Measurements from ENCODE around the gene COG2. TPM values are rescaled to one million over a fixed set of nuclear protein-coding genes. Genes with fewer than 3 reads are reported as not detected.

The COG2 gene, protein sequence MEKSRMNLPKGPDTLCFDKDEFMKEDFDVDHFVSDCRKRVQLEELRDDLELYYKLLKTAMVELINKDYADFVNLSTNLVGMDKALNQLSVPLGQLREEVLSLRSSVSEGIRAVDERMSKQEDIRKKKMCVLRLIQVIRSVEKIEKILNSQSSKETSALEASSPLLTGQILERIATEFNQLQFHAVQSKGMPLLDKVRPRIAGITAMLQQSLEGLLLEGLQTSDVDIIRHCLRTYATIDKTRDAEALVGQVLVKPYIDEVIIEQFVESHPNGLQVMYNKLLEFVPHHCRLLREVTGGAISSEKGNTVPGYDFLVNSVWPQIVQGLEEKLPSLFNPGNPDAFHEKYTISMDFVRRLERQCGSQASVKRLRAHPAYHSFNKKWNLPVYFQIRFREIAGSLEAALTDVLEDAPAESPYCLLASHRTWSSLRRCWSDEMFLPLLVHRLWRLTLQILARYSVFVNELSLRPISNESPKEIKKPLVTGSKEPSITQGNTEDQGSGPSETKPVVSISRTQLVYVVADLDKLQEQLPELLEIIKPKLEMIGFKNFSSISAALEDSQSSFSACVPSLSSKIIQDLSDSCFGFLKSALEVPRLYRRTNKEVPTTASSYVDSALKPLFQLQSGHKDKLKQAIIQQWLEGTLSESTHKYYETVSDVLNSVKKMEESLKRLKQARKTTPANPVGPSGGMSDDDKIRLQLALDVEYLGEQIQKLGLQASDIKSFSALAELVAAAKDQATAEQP
- total RNA-seq (2016; rRNA removed; fragmentation: Illumina TruSeq; extraction: Trizol) (36.3 and 51.3 TPM in 2 replicates), polyA plus RNA-seq (2011; rRNA removed) (16.0 and 16.8 TPM in 2 replicates), polyA minus RNA-seq (2011; rRNA and poly(A)+ RNA removed; ENCODE audit: low replicate concordance) (12.7 and 22.2 TPM in 2 replicates), Bru-seq, nascent RNA (percentile 91 among the genes with signal in this experiment), BruChase-seq, experiment 1, labeled RNA remaining after a 6-hour chase (percentile 80 among the genes with signal in this experiment), BruChase-seq, experiment 2, labeled RNA remaining after a 2-hour chase (percentile 84 among the genes with signal in this experiment)
- 9.3 and 9.7 TPM in 2 replicates for total RNA-seq (2016; cell fraction: cytosol; rRNA removed; fragmentation: Illumina TruSeq; extraction: Trizol; ENCODE audit: low read depth)
- total RNA-seq (2016; cell fraction: insoluble cytoplasmic fraction; rRNA removed; fragmentation: Illumina TruSeq; extraction: Trizol), result 36.8 and 53.0 TPM in 2 replicates
- total RNA-seq (2016; cell fraction: membrane; rRNA removed; fragmentation: Illumina TruSeq; extraction: Trizol), result 14.3 and 14.7 TPM in 2 replicates
- total RNA-seq (2016; cell fraction: nucleus; rRNA removed; fragmentation: Illumina TruSeq; extraction: Trizol), result 27.7 and 28.8 TPM in 2 replicates
- polyA plus RNA-seq (2011; cell fraction: cytosol; rRNA removed), result 9.1 and 13.0 TPM in 2 replicates
- polyA plus RNA-seq (2011; cell fraction: nucleus; rRNA removed), result 19.2 and 23.7 TPM in 2 replicates
- polyA plus RNA-seq (2012), result 18.8 and 23.0 TPM in 2 replicates
- polyA plus RNA-seq (2016; cell fraction: cytosol; fragmentation: Illumina TruSeq; extraction: Trizol; ENCODE audit: low read depth), result 2.2 and 2.3 TPM in 2 replicates
- 38.6 and 41.2 TPM in 2 replicates for polyA plus RNA-seq (2016; cell fraction: insoluble cytoplasmic fraction; fragmentation: Illumina TruSeq; extraction: Trizol; ENCODE audit: low read depth)
- 5.1 and 5.8 TPM in 2 replicates for polyA plus RNA-seq (2016; cell fraction: membrane; fragmentation: Illumina TruSeq; extraction: Trizol; ENCODE audit: low read depth)
- 33.5 and 36.2 TPM in 2 replicates for polyA plus RNA-seq (2016; cell fraction: nucleus; fragmentation: Illumina TruSeq; extraction: Trizol; ENCODE audit: insufficient read depth, low read depth)
- 15.1 and 16.5 TPM in 2 replicates for polyA minus RNA-seq (2011; cell fraction: cytosol; rRNA and poly(A)+ RNA removed)
- polyA minus RNA-seq (2011; cell fraction: nucleus; rRNA and poly(A)+ RNA removed), result 34.5 and 52.2 TPM in 2 replicates
- long read RNA-seq, experiment 1, transcript COG2-202 (18 exons, 2,921 nt), result major isoform, 25 of 43 reads
- long read RNA-seq, experiment 1, partial matches to known transcripts, result 11 of 43 reads
- long read RNA-seq, experiment 1, other reads (novel, unspliced or antisense), result 6 of 43 reads
- long read RNA-seq, experiment 2, transcript COG2-202 (18 exons, 2,921 nt), result major isoform, 19 of 56 reads
- long read RNA-seq, experiment 2, partial matches to known transcripts, result 12 of 56 reads
- long read RNA-seq, experiment 2, other reads (novel, unspliced or antisense), result 23 of 56 reads

- POLR2A ChIA-PET, result interaction anchor here (0.5 to 6.6 kb wide), 12 partner anchors 9 to 226 kb away, joined by 3 to 84 read pairs (median 4); partner anchors contain the start of genes AGT and C1orf198
- Histone ChIP-seq H3K79me2 (ENCODE audit: insufficient read depth, low read length) (peaks cover 50% of the 10 kb centered on the region), H3K36me3 (replicated peaks in 1 of 2; ENCODE audit: control insufficient read depth in 1 of 2, insufficient read depth in 2 of 2, low read length in 2 of 2) (peaks cover 0 to 12% of the 10 kb centered on the region in 2 experiments; a peak in 2 of 5 replicates), H3K9me3 (ENCODE audit: low read length) (no peaks in the 10 kb centered on the region), H3K9ac (ENCODE audit: insufficient read depth, low read depth, low read length) (peak within 1 kb of the TSS; percentile 84), H3K4me1 (ENCODE audit: insufficient read depth, low read length) (peaks cover 75% of the 10 kb centered on the region), H3K4me2 (ENCODE audit: low read depth, low read length) (peak within 1 kb of the TSS; percentile 79), H4K20me1 (ENCODE audit: insufficient read depth, low read length) (peaks cover 12% of the 10 kb centered on the region; the same call in 1 of the 2 replicates), H3K27ac (ENCODE audit: extremely low read length, insufficient read depth, low read length) (peak within 1 kb of the TSS; percentile 86), H2AFZ (ENCODE audit: low read length) (no peak within 1 kb of the TSS), H3K4me3 (replicated peaks in 1 of 3; ENCODE audit: insufficient read depth in 1 of 3, low read depth in 2 of 3, low read length in 3 of 3) (peak within 1 kb of the TSS; percentile 85 to 96 (median 88)), H3K27me3 (ENCODE audit: control insufficient read depth in 1 of 2, insufficient read depth in 2 of 2, low read length in 2 of 2) (no peaks in the 10 kb centered on the region; a peak in 1 of 5 replicates)
- DNase-seq (ENCODE audit: low spot score) (peak; percentile 77), FAIRE-seq (peak; percentile 47), ATAC-seq (peak; percentile 95)
- intact Hi-C loops (cut with micrococcal nuclease; ENCODE audit: unreplicated experiment), result loop anchor here (1.0 to 5.0 kb wide), 4 partner anchors 60 to 335 kb away; partner anchors contain the start of genes ARV1 and TTC13
- WGBS (ENCODE audit: low lambda C conversion rate), result 0% methylated on average over 1 of the region's 62 CpGs
- CTCF ChIA-PET (ENCODE audit: low intra/inter-chr PET ratio, low total read pairs), result interaction anchor here (1.3 kb wide), 1 partner anchor 131 kb away, joined by 4 read pairs; no protein-coding TSS in a partner anchor
- TSS peak; percentile 66 for BruUV-seq (replicated peaks)
- in situ Hi-C loops (cut with HindIII; ENCODE audit: extremely low pct_ligation_motif_present, low pct_unique_long_range_greater_than_20kb), result loop anchor here (5.0 to 25.0 kb wide), 2 partner anchors 60 to 570 kb away; no protein-coding TSS in a partner anchor
- TF ChIP-seq DRAP1 (CRISPR knock-in tag; IDR thresholded peaks at IDR 0.05), result peak; percentile 48; the same call in 1 of the 2 replicates
- TF ChIP-seq, protein P1, sequence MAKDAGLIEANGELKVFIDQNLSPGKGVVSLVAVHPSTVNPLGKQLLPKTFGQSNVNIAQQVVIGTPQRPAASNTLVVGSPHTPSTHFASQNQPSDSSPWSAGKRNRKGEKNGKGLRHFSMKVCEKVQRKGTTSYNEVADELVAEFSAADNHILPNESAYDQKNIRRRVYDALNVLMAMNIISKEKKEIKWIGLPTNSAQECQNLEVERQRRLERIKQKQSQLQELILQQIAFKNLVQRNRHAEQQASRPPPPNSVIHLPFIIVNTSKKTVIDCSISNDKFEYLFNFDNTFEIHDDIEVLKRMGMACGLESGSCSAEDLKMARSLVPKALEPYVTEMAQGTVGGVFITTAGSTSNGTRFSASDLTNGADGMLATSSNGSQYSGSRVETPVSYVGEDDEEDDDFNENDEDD (CRISPR knock-in tag; IDR thresholded peaks at IDR 0.05; ENCODE audit: borderline replicate concordance), result peak; percentile 51
- TF ChIP-seq ZNF256 (CRISPR knock-in tag; conservative IDR thresholded peaks at IDR 0.05), result peak; percentile 91
- 0 out of 2 replicates have a peak, but pooled peaks have one; percentile 80 for TF ChIP-seq ZNF709 (CRISPR knock-in tag; IDR thresholded peaks at IDR 0.05)
- TF ChIP-seq MAFG (CRISPR knock-in tag; IDR thresholded peaks at IDR 0.05), result no peak
- TF ChIP-seq, protein P2, sequence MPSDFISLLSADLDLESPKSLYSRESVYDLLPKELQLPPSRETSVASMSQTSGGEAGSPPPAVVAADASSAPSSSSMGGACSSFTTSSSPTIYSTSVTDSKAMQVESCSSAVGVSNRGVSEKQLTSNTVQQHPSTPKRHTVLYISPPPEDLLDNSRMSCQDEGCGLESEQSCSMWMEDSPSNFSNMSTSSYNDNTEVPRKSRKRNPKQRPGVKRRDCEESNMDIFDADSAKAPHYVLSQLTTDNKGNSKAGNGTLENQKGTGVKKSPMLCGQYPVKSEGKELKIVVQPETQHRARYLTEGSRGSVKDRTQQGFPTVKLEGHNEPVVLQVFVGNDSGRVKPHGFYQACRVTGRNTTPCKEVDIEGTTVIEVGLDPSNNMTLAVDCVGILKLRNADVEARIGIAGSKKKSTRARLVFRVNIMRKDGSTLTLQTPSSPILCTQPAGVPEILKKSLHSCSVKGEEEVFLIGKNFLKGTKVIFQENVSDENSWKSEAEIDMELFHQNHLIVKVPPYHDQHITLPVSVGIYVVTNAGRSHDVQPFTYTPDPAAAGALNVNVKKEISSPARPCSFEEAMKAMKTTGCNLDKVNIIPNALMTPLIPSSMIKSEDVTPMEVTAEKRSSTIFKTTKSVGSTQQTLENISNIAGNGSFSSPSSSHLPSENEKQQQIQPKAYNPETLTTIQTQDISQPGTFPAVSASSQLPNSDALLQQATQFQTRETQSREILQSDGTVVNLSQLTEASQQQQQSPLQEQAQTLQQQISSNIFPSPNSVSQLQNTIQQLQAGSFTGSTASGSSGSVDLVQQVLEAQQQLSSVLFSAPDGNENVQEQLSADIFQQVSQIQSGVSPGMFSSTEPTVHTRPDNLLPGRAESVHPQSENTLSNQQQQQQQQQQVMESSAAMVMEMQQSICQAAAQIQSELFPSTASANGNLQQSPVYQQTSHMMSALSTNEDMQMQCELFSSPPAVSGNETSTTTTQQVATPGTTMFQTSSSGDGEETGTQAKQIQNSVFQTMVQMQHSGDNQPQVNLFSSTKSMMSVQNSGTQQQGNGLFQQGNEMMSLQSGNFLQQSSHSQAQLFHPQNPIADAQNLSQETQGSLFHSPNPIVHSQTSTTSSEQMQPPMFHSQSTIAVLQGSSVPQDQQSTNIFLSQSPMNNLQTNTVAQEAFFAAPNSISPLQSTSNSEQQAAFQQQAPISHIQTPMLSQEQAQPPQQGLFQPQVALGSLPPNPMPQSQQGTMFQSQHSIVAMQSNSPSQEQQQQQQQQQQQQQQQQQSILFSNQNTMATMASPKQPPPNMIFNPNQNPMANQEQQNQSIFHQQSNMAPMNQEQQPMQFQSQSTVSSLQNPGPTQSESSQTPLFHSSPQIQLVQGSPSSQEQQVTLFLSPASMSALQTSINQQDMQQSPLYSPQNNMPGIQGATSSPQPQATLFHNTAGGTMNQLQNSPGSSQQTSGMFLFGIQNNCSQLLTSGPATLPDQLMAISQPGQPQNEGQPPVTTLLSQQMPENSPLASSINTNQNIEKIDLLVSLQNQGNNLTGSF (CRISPR knock-in tag; IDR thresholded peaks at IDR 0.05), result peak; percentile 91
These were observed at the start of gene COG2 for GRCh38 chr1:230642263-230642959. Gene COG2, plus strand, starts transcription at chr1:230642481. Its CDS starts 126 bp downstream, at chr1:230642607.
